Colonic mucosa (tissue), 4 donors: ENCODE results near the gene ZNF74. TPM values are rescaled to one million over a fixed set of nuclear protein-coding genes. Genes with fewer than 3 reads are reported as not detected.

Source experiments
- DNase-seq: peaks from one replicate; pipeline ENCODE4 v3.0.0-alpha.2; 2020
- H3K27ac ChIP-seq: fragments of 200-600 bp; one replicate; pipeline ENCODE4 v1.8.0; 2021
- H3K27me3 ChIP-seq: fragments of 200-600 bp; one replicate; pipeline ENCODE4 v1.8.0; 2021
- H3K36me3 ChIP-seq: fragments of 200-600 bp; one replicate; pipeline ENCODE4 v1.8.0; 2021
- H3K4me1 ChIP-seq: fragments of 200-600 bp; one replicate; pipeline ENCODE4 v1.8.0; 2021; ENCODE audit warnings: mild to moderate bottlenecking
- H3K4me3 ChIP-seq: fragments of 200-600 bp; one replicate; pipeline ENCODE4 v1.8.0; 2021
- H3K9ac ChIP-seq, 2 donors: one replicate each; pipeline ENCODE4 v1.7.0; 2013; ENCODE audit warnings: control low read depth in 2 of 2, low read depth in 2 of 2, low read length in 2 of 2
- H3K9me3 ChIP-seq: fragments of 200-600 bp; one replicate; pipeline ENCODE4 v1.8.0; 2021
- CTCF ChIP-seq: fragments of 200-600 bp; IDR thresholded peaks from one replicate; pipeline ENCODE4 v1.8.0; 2022; ENCODE audit warnings: antibody characterized with exemption, mild to moderate bottlenecking
- intact Hi-C: fragments of 100-400 bp; cut with DNase I; formaldehyde crosslinking; loops from one replicate; pipeline ENCODE4 v1.14.1; 2022
- total RNA-seq, 2 donors: library from RNA; stranded (reverse); fragmentation: NEBNext Ultra II Directional in 1 of 2; extraction: Animal tissue kit (Norgen Biotek cat#: 25700) in 1 of 2; gene quantifications; one replicate each; pipeline ENCODE4 v1.2.1, GENCODE V29; 2021
- donor health status: healthy.
- donor health status: DM: no; HTN: no; CAD: no.
- donor health status: DM: no; HTN: no; CAD: no.

ZNF74 gene
- total RNA-seq, 2 donors from 2014 or later, result 6.2 to 7.8 TPM

DNA sequence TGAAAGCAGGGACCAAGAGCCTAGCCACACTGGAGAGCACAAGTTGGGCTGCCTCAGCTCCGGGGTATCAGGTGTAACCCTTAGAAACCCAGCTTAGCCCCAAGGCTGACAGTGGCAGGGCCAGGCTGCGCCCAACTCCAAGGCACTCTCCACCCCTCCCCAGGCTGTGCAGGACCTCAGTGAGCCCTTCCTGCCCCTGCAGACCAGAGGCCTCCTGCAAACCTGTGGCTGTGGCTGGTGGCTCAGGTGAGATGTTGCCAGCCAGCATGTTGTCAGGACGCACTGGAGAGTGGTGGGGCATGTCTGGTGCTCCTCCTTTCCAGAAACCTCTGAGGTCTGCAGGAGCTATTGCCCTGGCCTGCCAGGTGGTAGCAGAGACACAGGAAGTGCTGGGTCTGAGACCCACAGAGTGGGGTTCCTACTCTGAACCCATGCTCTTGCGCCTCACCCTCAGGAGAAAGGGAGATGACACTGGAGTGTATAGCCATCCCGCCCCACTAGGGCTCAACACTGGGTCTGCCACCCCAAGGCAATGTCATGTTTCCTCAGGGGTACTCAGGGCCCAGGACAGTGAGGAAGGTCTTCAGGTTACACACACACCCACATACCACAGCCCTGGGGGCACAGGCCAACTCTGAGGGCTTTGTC is 46.1 kb downstream of the ZNF74 start:
- H3K27me3 ChIP-seq, result peaks cover 37% of the 10 kb centered on the region
- no peak for DNase-seq
- no peak overlapping the region for H3K4me3 ChIP-seq
- TF ChIP-seq CTCF, result no peak
- no peaks in the 10 kb centered on the region for H3K4me1 ChIP-seq
- intact Hi-C loops, result loop anchor here (10.0 kb wide), 1 partner anchor 55 kb away; the partner anchor contains the start of gene KLHL22
- H3K36me3 ChIP-seq, result no peaks in the 10 kb centered on the region
- H3K9me3 ChIP-seq, result no peaks in the 10 kb centered on the region
- no peak overlapping the region for H3K9ac ChIP-seq
- no peak overlapping the region for H3K27ac ChIP-seq

GRCh38 chr22:20440637-20441591 is 47.0 kb downstream of the ZNF74 start:
- intact Hi-C loops, result no loop called here
- Histone ChIP-seq H3K4me3 (no peak overlapping the region), H3K4me1 (no peaks in the 10 kb centered on the region), H3K27me3 (peaks cover 29% of the 10 kb centered on the region), H3K36me3 (no peaks in the 10 kb centered on the region), H3K27ac (no peak overlapping the region), H3K9ac (no peak overlapping the region), H3K9me3 (no peaks in the 10 kb centered on the region)
- no peak for TF ChIP-seq CTCF
- no peak for DNase-seq

DNA sequence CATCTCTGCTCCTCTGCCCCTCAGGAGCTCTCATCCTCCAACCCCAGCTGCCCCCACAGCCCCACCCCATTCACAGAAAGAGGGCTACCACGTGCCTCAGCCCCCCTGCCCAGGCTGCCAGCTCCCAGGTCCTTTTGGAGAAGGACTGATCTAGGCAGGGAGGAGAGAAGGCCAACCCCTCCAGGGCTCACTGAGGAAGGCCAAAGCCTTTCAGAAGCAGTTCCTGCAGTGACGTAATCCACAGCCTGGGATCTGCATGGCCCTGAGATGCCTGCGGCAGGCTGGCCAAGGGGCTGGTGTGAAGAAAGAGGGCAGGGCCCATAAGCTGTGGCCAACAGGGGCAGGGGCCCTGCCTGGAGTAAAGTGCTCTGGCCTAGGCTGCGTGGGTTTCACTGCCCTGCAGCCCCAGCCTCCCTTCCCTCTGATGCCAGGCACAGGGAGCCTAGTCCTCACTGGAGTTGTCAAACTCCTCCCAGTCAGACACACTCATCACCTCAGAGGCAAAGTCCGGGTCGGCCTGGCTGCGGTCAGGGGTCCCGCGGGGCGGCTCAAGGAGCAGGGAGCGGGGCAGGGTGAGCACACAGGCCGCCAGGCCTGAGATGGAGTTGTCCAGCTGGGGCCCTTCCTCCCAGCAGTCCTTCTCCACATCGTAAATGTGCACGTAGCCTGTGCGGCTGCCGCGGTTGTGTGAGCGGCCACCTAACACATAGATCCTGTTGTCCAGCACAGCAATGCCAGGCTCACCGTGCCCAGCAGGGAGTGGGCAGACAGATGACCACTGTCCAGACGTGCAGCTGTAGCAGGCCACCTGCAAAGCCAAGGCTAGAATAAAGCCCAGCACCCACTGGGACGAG is 47.9 kb downstream of the ZNF74 start:
- no peaks in the 10 kb centered on the region for H3K4me1 ChIP-seq
- no peak overlapping the region for H3K9ac ChIP-seq
- no peak overlapping the region for H3K27ac ChIP-seq
- H3K4me3 ChIP-seq, result no peak overlapping the region
- no peak for TF ChIP-seq CTCF
- intact Hi-C loops, result no loop called here
- H3K36me3 ChIP-seq, result no peaks in the 10 kb centered on the region
- DNase-seq, result no peak
- H3K9me3 ChIP-seq, result no peaks in the 10 kb centered on the region
- H3K27me3 ChIP-seq, result peaks cover 19% of the 10 kb centered on the region

- H3K27me3 ChIP-seq, result peaks cover 13% of the 10 kb centered on the region
- no peaks in the 10 kb centered on the region for H3K36me3 ChIP-seq
- H3K9ac ChIP-seq, result no peak overlapping the region
- no peak overlapping the region for H3K27ac ChIP-seq
- H3K9me3 ChIP-seq, result no peaks in the 10 kb centered on the region
- DNase-seq, result no peak
- TF ChIP-seq CTCF, result no peak
- intact Hi-C loops, result no loop called here
- no peaks in the 10 kb centered on the region for H3K4me1 ChIP-seq
- no peak overlapping the region for H3K4me3 ChIP-seq
These were observed 48.7 kb downstream of the ZNF74 start for GRCh38 chr22:20442485-20443284.
